GM12865 (cell line): ENCODE results near the gene GALM.
A peak's percentile ranks its signal among the peaks of the same experiment; 100 is the strongest.

Source experiments
- DNase-seq: peaks from one replicate; pipeline ENCODE4 v3.0.0; 2010; ENCODE audit warnings: low read depth
- H3K4me3 ChIP-seq: 2 replicates; pipeline ENCODE4 v1.5.1; 2011; ENCODE audit warnings: mild to moderate bottlenecking, low read depth, low read length, control low read depth
- CTCF ChIP-seq: IDR thresholded peaks from 2 replicates; pipeline ENCODE4 v1.5.1; 2011; ENCODE audit warnings: low read length, control low read depth, low read depth, inconsistent platforms; ENCODE audit not compliant: insufficient read depth; ENCODE audit errors: missing control alignments

Gene GALM

DNA sequence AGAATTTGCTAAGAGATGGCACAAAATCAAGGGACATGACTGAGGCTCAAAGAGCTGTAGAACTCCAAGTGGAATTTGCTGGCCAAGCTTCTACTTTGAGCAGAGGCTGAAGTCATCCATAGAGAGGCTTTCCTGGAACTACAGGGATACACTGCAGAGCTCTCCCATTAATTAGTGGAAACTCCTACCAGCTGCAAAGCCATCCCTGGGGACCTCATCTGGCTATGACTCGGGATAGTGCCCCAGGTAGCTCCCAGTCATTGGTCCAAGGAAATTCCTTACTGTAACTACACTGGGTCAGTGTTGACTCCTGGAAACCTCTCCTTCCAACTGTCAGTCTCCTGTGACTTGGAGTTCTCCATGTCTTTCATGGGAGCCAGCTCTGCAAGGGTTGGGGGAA is 10.5 kb upstream of the GALM start:
- no peak overlapping the region for H3K4me3 ChIP-seq
- TF ChIP-seq CTCF: no peak
- no peak for DNase-seq

- no peak for TF ChIP-seq CTCF
- no peak overlapping the region for H3K4me3 ChIP-seq
- DNase-seq: no peak
Measured at GRCh38 chr2:38656866-38657480, 8.9 kb upstream of the GALM start.

GRCh38 chr2:38658613-38659012 is 7.3 kb upstream of the GALM start:
- TF ChIP-seq CTCF: no peak
- no peak overlapping the region for H3K4me3 ChIP-seq
- peak; percentile 34 for DNase-seq

- TF ChIP-seq CTCF: no peak
- no peak overlapping the region for H3K4me3 ChIP-seq
- DNase-seq: peak; percentile 52
Measured at GRCh38 chr2:38659115-38659514, 6.8 kb upstream of the GALM start.

- no peak overlapping the region for H3K4me3 ChIP-seq
- no peak for DNase-seq
- TF ChIP-seq CTCF: no peak
Measured at GRCh38 chr2:38660282-38660681, 5.6 kb upstream of the GALM start.

GRCh38 chr2:38661306-38661705 is 4.6 kb upstream of the GALM start:
- DNase-seq: no peak
- H3K4me3 ChIP-seq: no peak overlapping the region
- TF ChIP-seq CTCF: no peak

DNA sequence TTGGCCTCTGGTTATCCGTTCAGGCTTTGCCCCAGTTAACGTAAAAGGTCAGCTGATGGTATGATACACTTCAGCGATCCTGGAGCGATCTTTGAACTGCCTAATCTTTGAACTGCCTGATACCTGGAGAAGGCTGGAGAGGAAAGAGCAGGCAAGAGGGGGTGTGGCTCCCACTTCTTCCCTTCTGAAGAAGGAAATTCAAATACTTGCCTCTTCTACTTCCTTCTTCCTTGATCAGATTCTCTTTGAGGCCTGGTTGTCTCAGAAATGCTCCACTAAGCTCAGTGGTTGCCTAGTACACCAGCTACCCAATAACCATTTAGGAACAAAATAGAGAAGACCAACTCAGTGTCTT is 619 bp downstream of the GALM start:
- DNase-seq: peak; percentile 42
- H3K4me3 ChIP-seq: peak overlapping the region; percentile 64
- no peak for TF ChIP-seq CTCF
